Mesodermal cell (in vitro differentiated cells): ENCODE results near the gene TUSC2. TPM values are rescaled to one million over a fixed set of nuclear protein-coding genes. Genes with fewer than 3 reads are reported as not detected.

Experiments
- H3K27ac ChIP-seq: 2 replicates; pipeline ENCODE4 v1.7.0; 2013; ENCODE audit warnings: mild to moderate bottlenecking, low read depth, low read length, moderate library complexity; ENCODE audit not compliant: severe bottlenecking
- H3K36me3 ChIP-seq: 2 replicates; pipeline ENCODE4 v1.7.1; 2013; ENCODE audit warnings: mild to moderate bottlenecking, low read length, moderate library complexity; ENCODE audit not compliant: control insufficient read depth, insufficient read depth
- H3K4me1 ChIP-seq: one replicate; pipeline ENCODE4 v1.7.1; 2013; ENCODE audit warnings: mild to moderate bottlenecking, low read length; ENCODE audit not compliant: insufficient read depth, control insufficient read depth, poor library complexity, severe bottlenecking
- H3K4me3 ChIP-seq: 2 replicates; pipeline ENCODE4 v1.7.0; 2013; ENCODE audit warnings: low read length, control low read depth, mild to moderate bottlenecking; ENCODE audit not compliant: insufficient read depth, poor library complexity, severe bottlenecking; ENCODE audit errors: extremely low read depth
- H3K9me3 ChIP-seq: 2 replicates; pipeline ENCODE4 v1.7.1; 2013; ENCODE audit warnings: mild to moderate bottlenecking, low read length, moderate library complexity; ENCODE audit not compliant: control insufficient read depth
- WGBS, 2 experiments: methylation state at CpG; one replicate each; pipeline ENCODE4 v1.1.5; 2013; ENCODE audit warnings: missing lambda C conversion rate in 2 of 2; ENCODE audit not compliant: insufficient coverage in 2 of 2; 5-methylcytosine and 5-hydroxymethylcytosine counted together
- polyA plus RNA-seq, 2 experiments: library from polyadenylated mRNA; stranded (reverse); fragments of 50-300 nt; gene quantifications; one replicate each; pipeline ENCODE4 v1.2.3, GENCODE V29; 2013

TUSC2 gene
- polyA plus RNA-seq (2013, experiment 1 of 2) = 29.8 TPM
- polyA plus RNA-seq (2013, experiment 2 of 2) = 21.2 TPM

GRCh38 chr3:50327943-50328691, at the start of gene TUSC2:
Gene TUSC2, minus strand, starts transcription at chr3:50328223. Its CDS starts 124 bp downstream, at chr3:50328099.
- Histone ChIP-seq H3K27ac (peak within 1 kb of the TSS; percentile 57), H3K9me3 (no peaks in the 10 kb centered on the region), H3K4me1 (peaks cover 24% of the 10 kb centered on the region), H3K4me3 (peak within 1 kb of the TSS; percentile 91), H3K36me3 (peaks cover 61% of the 10 kb centered on the region)
- 8 to 12% methylated on average over 37 to 46 of the region's 55 CpGs for WGBS, 2 experiments

- Histone ChIP-seq H3K4me3 (no peak overlapping the region), H3K9me3 (no peaks in the 10 kb centered on the region), H3K4me1 (no peaks in the 10 kb centered on the region), H3K27ac (no peak overlapping the region), H3K36me3 (no peaks in the 10 kb centered on the region)
- 69 to 72% methylated on average over 5 of the region's 7 CpGs for WGBS, 2 experiments
Observed at GRCh38 chr3:50375258-50375931, 47.4 kb upstream of the TUSC2 start.

GRCh38 chr3:50374363-50375257, 46.6 kb upstream of the TUSC2 start:
- Histone ChIP-seq H3K4me1 (peaks cover 1% of the 10 kb centered on the region), H3K36me3 (no peaks in the 10 kb centered on the region), H3K4me3 (no peak overlapping the region), H3K9me3 (no peaks in the 10 kb centered on the region), H3K27ac (no peak overlapping the region)
- 75 to 88% methylated on average over 10 to 14 of the region's 22 CpGs for WGBS, 2 experiments

GRCh38 chr3:50373146-50374051, 45.4 kb upstream of the TUSC2 start:
- no peak overlapping the region for H3K4me3 ChIP-seq
- no peak overlapping the region for H3K27ac ChIP-seq
- H3K9me3 ChIP-seq = no peaks in the 10 kb centered on the region
- no peaks in the 10 kb centered on the region for H3K36me3 ChIP-seq
- peaks cover 2% of the 10 kb centered on the region for H3K4me1 ChIP-seq
- 52 to 58% methylated on average over 9 to 10 of the region's 12 CpGs for WGBS, 2 experiments

- WGBS, 2 experiments = 84 to 85% methylated on average over 7 to 8 of the region's 8 CpGs
- H3K4me3 ChIP-seq = no peak overlapping the region
Observed at GRCh38 chr3:50372349-50372748, 44.3 kb upstream of the TUSC2 start.

GRCh38 chr3:50371133-50371685, 43.2 kb upstream of the TUSC2 start:
- WGBS, 2 experiments = 94 to 97% methylated on average over 3 of the region's 3 CpGs
- no peak overlapping the region for H3K27ac ChIP-seq

More at GRCh38 chr3:50372349-50372748, 44.3 kb upstream of the TUSC2 start:
- Histone ChIP-seq H3K4me1 (peaks cover 2% of the 10 kb centered on the region), H3K27ac (no peak overlapping the region), H3K9me3 (no peaks in the 10 kb centered on the region), H3K36me3 (no peaks in the 10 kb centered on the region)

GRCh38 chr3:50370594-50370993, 42.6 kb upstream of the TUSC2 start:
- H3K27ac ChIP-seq = no peak overlapping the region
- H3K4me1 ChIP-seq = peaks cover 2% of the 10 kb centered on the region
- 74 to 75% methylated on average over 8 to 10 of the region's 14 CpGs for WGBS, 2 experiments
- H3K9me3 ChIP-seq = no peaks in the 10 kb centered on the region
- no peak overlapping the region for H3K4me3 ChIP-seq
- no peaks in the 10 kb centered on the region for H3K36me3 ChIP-seq

More at GRCh38 chr3:50371133-50371685, 43.2 kb upstream of the TUSC2 start:
- peaks cover 2% of the 10 kb centered on the region for H3K4me1 ChIP-seq
- no peak overlapping the region for H3K4me3 ChIP-seq
- no peaks in the 10 kb centered on the region for H3K9me3 ChIP-seq
- no peaks in the 10 kb centered on the region for H3K36me3 ChIP-seq

GRCh38 chr3:50369012-50369670, 41.1 kb upstream of the TUSC2 start:
- H3K36me3 ChIP-seq = no peaks in the 10 kb centered on the region
- 79 to 87% methylated on average over 9 of the region's 9 CpGs for WGBS, 2 experiments
- H3K4me3 ChIP-seq = no peak overlapping the region
- H3K4me1 ChIP-seq = peaks cover 8% of the 10 kb centered on the region
- H3K27ac ChIP-seq = no peak overlapping the region
- no peaks in the 10 kb centered on the region for H3K9me3 ChIP-seq

GRCh38 chr3:50365842-50366220, 37.8 kb upstream of the TUSC2 start:
- 77% methylated on average over 4 of the region's 5 CpGs; no CpG with 5 or more reads in 1 of the 2 experiments for WGBS, 2 experiments
- no peaks in the 10 kb centered on the region for H3K36me3 ChIP-seq

More at GRCh38 chr3:50365842-50366220, 37.8 kb upstream of the TUSC2 start:
- Histone ChIP-seq H3K27ac (no peak overlapping the region), H3K9me3 (no peaks in the 10 kb centered on the region), H3K4me3 (peak overlapping the region; percentile 52), H3K4me1 (peaks cover 8% of the 10 kb centered on the region)
